Measurements from ENCODE around the gene UBE2I.

UBE2I gene

GRCh38 chr16:1272453-1273198 lies 36.8 kb upstream of the UBE2I start:
- H3K4me3 ChIP-seq (ENCODE audit: low read depth, low read length), result no peak overlapping the region
- no peak for TF ChIP-seq CTCF (IDR thresholded peaks at IDR 0.05; ENCODE audit: low read depth, low read length)
- in situ Hi-C loops (cut with HindIII; ENCODE audit: low sequenced_read_pairs), result no loop called here
- no peak for DNase-seq (ENCODE audit: low read depth, low spot score)

- in situ Hi-C loops (cut with HindIII; ENCODE audit: low sequenced_read_pairs), result no loop called here
- no peak for DNase-seq (ENCODE audit: low read depth, low spot score)
- TF ChIP-seq CTCF (IDR thresholded peaks at IDR 0.05; ENCODE audit: low read depth, low read length), result no peak
- H3K4me3 ChIP-seq (ENCODE audit: low read depth, low read length), result no peak overlapping the region
Observed at GRCh38 chr16:1273816-1274215, 35.6 kb upstream of the UBE2I start.

- H3K4me3 ChIP-seq (ENCODE audit: low read depth, low read length), result no peak overlapping the region
- no peak for TF ChIP-seq CTCF (IDR thresholded peaks at IDR 0.05; ENCODE audit: low read depth, low read length)
- in situ Hi-C loops (cut with HindIII; ENCODE audit: low sequenced_read_pairs), result no loop called here
- DNase-seq (ENCODE audit: low read depth, low spot score), result no peak
Observed at GRCh38 chr16:1274767-1275166, 34.7 kb upstream of the UBE2I start.

- H3K4me3 ChIP-seq (ENCODE audit: low read depth, low read length), result no peak overlapping the region
- no peak for DNase-seq (ENCODE audit: low read depth, low spot score)
- in situ Hi-C loops (cut with HindIII; ENCODE audit: low sequenced_read_pairs), result no loop called here
- TF ChIP-seq CTCF (IDR thresholded peaks at IDR 0.05; ENCODE audit: low read depth, low read length), result no peak
Observed at GRCh38 chr16:1275791-1276579, 33.5 kb upstream of the UBE2I start.

- no peak for DNase-seq (ENCODE audit: low read depth, low spot score)
- TF ChIP-seq CTCF (IDR thresholded peaks at IDR 0.05; ENCODE audit: low read depth, low read length), result no peak
- in situ Hi-C loops (cut with HindIII; ENCODE audit: low sequenced_read_pairs), result no loop called here
- H3K4me3 ChIP-seq (ENCODE audit: low read depth, low read length), result no peak overlapping the region
Observed at GRCh38 chr16:1276580-1276878, 32.9 kb upstream of the UBE2I start.

GRCh38 chr16:1277151-1277598 lies 32.3 kb upstream of the UBE2I start:
- DNase-seq (ENCODE audit: low read depth, low spot score), result no peak
- in situ Hi-C loops (cut with HindIII; ENCODE audit: low sequenced_read_pairs), result no loop called here
- TF ChIP-seq CTCF (IDR thresholded peaks at IDR 0.05; ENCODE audit: low read depth, low read length), result no peak
- H3K4me3 ChIP-seq (ENCODE audit: low read depth, low read length), result no peak overlapping the region
